SW 1271 (cell line): ENCODE measurements around the gene LST1.
"Not testable (repeated sequence)": the region's sequence is repeated elsewhere in the genome, so short reads cannot be mapped to it uniquely, and the experiment has no call there.

ENCODE experiments used
- DNase-seq, 2 experiments: peaks; one replicate each; lab custom pipeline; 2025; lab: John Stamatoyannopoulos, UW

The LST1 gene

GRCh38 chr6:31580807-31581433 is 5.2 kb upstream of the LST1 start:
- peak; percentile 30 to 85 for DNase-seq

- DNase-seq = no peak
These were observed 4.4 kb upstream of the LST1 start for GRCh38 chr6:31581434-31582229.

- no peak for DNase-seq
These were observed 3.8 kb upstream of the LST1 start, which contains the start of gene LTB for GRCh38 chr6:31582230-31582643. Gene LTB (minus strand): TSS chr6:31582424. CDS start chr6:31582417, 7 bp downstream.

GRCh38 chr6:31585491-31585890 is 586 bp upstream of the LST1 start:
- peak in 1 of 2 experiments; percentile 45 for DNase-seq

GRCh38 chr6:31586599-31587281 is 663 bp downstream of the LST1 start:
- DNase-seq = no peak

GRCh38 chr6:31587791-31588777 is 2.0 kb downstream of the LST1 start:
- no peak for DNase-seq

GRCh38 chr6:31588871-31589650 is 3.0 kb downstream of the LST1 start:
- DNase-seq = no peak

GRCh38 chr6:31590691-31591090 is 4.6 kb downstream of the LST1 start:
- DNase-seq = not testable (repeated sequence)

GRCh38 chr6:31592396-31592771 is 6.3 kb downstream of the LST1 start:
- DNase-seq = no peak

GRCh38 chr6:31597006-31597405 is 10.9 kb downstream of the LST1 start:
- peak; percentile 24 to 61 for DNase-seq

GRCh38 chr6:31607317-31607716 is 21.2 kb downstream of the LST1 start:
- no peak for DNase-seq

GRCh38 chr6:31609519-31610406 is 23.7 kb downstream of the LST1 start:
- DNase-seq = no peak

- DNase-seq = no peak
These were observed 24.9 kb downstream of the LST1 start for GRCh38 chr6:31610968-31611367.

GRCh38 chr6:31614075-31614619 is 28.1 kb downstream of the LST1 start:
- DNase-seq = no peak

- no peak for DNase-seq
These were observed 28.9 kb downstream of the LST1 start, which contains the start of gene AIF1 for GRCh38 chr6:31614684-31615578. Gene AIF1 (plus strand): TSS chr6:31615234. CDS start chr6:31615330, 96 bp downstream.

GRCh38 chr6:31615748-31616147 is 29.7 kb downstream of the LST1 start:
- no peak for DNase-seq

GRCh38 chr6:31617010-31617409 is 30.9 kb downstream of the LST1 start:
- no peak for DNase-seq
